NB4 (cell line): Measurements from ENCODE around the gene MYO1D.

Source experiments
- CTCF ChIP-seq: IDR thresholded peaks from one replicate; pipeline ENCODE4 v1.5.1; 2012; ENCODE audit warnings: low read depth, low read length
- MYC ChIP-seq: IDR thresholded peaks from 2 replicates; pipeline ENCODE4 v1.6.1; 2011; ENCODE audit warnings: low read depth, low read length
- POLR2A ChIP-seq: IDR thresholded peaks from 2 replicates; pipeline ENCODE4 v1.6.1; 2011; ENCODE audit warnings: mild to moderate bottlenecking; ENCODE audit not compliant: insufficient read length; ENCODE audit errors: extremely low read depth

GRCh38 chr17:32755045-32755805 is 121.7 kb downstream of the MYO1D start:
- no peak for TF ChIP-seq CTCF
- TF ChIP-seq POLR2A = no peak
- TF ChIP-seq MYC = no peak
